ENCODE results near the gene PAIP2B.
"Not testable (repeated sequence)": the region's sequence is repeated elsewhere in the genome, so short reads cannot be mapped to it uniquely, and the experiment has no call there.

DNA sequence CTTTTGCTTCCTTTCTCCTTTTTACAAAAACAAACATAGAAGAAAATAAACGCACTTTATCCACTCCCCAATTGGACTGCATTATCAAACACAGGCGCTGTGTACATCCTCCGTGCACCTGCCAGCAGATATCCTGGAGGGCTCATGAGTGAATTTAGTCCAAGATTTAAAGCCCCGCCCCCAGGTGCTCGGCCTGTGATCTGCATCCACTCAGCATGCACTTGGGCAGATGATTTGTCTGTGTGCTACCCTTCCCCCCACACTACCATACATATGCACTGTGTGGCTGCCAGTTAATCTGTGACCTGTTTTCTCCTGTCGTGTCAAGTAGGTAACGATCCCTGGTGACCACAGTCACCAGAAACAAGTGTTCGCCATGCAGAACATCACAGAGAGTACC, 48.1 kb downstream of the PAIP2B start:
- not testable (repeated sequence) for TF ChIP-seq CTCF (conservative IDR thresholded peaks at IDR 0.05 in 1 of 2, IDR thresholded peaks at IDR 0.05 in 1 of 2; ENCODE audit: low read depth in 1 of 2, low read length in 2 of 2); EZH2 (IDR thresholded peaks at IDR 0.05; ENCODE audit: low read length, missing control alignments)

Measured in fibroblast of lung (primary cell).